ENCODE results near the gene SORCS3.
"Not testable (repeated sequence)": the region's sequence is repeated elsewhere in the genome, so short reads cannot be mapped to it uniquely, and the experiment has no call there.

The SORCS3 gene

GRCh38 chr10:104690959-104691358 is 49.9 kb downstream of the SORCS3 start:
- no peak for DNase-seq (ENCODE audit: low spot score)

GRCh38 chr10:104694074-104694473 is 53.0 kb downstream of the SORCS3 start:
- no peak for DNase-seq (ENCODE audit: low spot score)

GRCh38 chr10:104703262-104703661 is 62.2 kb downstream of the SORCS3 start:
- DNase-seq (ENCODE audit: low spot score): not testable (repeated sequence)

- no peak for DNase-seq (ENCODE audit: low spot score)
Observed at GRCh38 chr10:104706886-104707285, 65.8 kb downstream of the SORCS3 start.

DNA sequence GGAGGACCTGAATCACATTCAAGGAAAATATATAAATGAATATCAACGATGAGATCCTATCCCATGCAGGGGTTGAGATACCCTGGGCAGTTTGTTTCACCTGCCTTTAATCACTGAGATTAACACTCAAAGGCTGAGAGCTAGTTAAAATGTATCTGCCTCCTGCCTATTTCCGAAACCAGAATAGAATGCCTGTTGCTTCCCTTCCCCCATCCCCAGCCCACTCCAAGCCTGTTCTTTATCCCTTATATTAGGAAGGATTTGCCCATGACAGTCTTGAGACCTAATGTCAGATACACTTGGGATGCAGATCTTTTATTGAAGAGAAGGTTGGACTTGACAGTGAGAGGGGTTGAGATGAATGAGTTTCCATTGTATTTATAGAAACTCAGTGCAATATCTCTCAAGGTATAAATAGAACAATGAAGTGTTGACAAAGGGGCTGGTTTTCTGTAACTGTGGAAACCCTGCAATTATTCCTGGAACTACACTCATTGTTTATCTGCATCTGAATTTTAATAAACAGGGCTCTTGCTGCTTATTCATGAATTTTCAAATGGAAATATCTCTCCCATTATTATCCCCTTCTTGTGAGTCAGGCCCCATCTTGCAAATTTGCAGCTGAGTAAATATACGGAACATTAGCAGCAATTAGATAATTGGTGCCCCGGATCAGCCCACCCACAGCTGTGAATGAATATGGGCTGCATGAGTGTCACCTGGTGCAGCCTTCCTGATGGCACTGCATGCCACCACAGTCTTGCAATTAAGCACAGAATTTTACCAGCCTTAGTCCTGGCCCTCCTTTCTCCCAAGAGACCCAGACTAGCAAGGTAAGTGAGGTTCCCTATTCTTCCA is 66.7 kb downstream of the SORCS3 start:
- DNase-seq (ENCODE audit: low spot score): no peak

DNA sequence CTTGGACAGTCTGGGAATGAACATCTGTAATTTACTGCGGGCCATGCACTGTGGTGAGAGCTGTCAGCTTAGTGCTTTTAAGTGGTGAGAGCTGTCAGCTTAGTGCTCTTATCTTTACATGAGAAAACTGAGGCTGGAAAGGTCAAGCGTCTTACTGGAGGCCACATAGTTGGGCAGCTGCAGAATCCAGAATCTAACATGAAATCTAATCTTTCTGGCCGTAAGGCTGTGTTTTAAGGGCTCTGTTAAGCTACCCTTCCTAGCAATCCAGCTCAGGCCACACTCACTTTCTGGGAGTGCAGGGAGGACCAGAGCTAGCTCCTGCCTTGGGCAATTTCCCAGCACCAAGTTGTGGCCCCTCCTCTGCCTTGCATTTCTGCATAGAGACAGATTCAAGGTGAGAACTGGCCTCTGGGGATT is 70.2 kb downstream of the SORCS3 start:
- no peak for DNase-seq (ENCODE audit: low spot score)

- not testable (repeated sequence) for DNase-seq (ENCODE audit: low spot score)
Observed at GRCh38 chr10:104730593-104730992, 89.5 kb downstream of the SORCS3 start.

GRCh38 chr10:104731192-104731591 is 90.1 kb downstream of the SORCS3 start:
- no peak for DNase-seq (ENCODE audit: low spot score)

GRCh38 chr10:104732222-104732621 is 91.1 kb downstream of the SORCS3 start:
- no peak for DNase-seq (ENCODE audit: low spot score)

DNA sequence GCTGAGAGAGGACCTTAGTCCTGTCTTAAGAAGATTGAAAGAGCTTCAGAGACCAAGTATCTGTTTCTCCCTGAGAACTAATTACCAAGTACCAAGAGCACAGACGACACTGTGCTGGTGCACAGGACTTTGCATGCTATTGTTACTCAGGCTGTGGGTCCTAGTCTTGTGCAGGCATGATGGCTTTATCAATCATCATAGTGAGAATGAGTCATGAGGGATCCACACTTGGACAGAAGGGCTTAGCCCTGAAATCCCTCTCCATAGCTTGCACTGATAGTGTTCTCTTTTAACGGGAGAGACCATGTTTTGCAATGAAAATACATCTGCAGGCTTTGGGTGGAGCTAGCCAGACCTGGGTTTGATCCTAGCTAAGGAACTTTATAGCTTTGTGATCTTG is 93.3 kb downstream of the SORCS3 start:
- no peak for DNase-seq (ENCODE audit: low spot score)

- no peak for DNase-seq (ENCODE audit: low spot score)
Observed at GRCh38 chr10:104735036-104735756, 94.1 kb downstream of the SORCS3 start.

DNA sequence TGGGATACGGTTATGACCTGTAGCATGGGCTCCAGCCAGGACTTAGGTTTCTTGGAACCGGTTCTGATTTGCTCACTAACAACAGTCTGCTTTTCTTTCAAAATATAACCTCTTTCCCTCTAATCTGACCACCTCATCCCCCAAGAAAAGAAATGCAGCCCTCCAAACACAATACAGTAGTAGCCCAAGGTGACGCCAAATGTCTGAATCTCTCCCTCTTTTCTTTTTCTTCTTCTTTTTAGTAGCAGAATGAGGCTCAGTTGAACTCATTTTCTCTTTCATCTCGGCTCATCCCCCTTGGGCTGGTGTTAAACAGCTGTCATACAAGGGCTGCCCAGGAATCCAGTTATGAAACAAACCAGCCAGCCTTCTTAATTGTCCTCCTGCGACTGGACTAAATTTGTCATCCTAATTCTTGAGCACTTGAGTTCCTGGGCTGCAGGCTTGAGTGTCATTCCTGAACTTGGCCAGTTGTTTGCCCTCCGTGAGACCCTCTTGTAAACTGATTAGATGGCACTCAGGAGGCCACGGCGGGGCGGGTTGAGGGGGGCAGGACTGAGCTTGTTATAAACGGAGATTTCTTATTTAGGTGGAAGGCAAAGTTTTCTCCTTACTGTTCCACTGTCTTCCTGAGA is 94.8 kb downstream of the SORCS3 start:
- DNase-seq (ENCODE audit: low spot score): no peak

DNA sequence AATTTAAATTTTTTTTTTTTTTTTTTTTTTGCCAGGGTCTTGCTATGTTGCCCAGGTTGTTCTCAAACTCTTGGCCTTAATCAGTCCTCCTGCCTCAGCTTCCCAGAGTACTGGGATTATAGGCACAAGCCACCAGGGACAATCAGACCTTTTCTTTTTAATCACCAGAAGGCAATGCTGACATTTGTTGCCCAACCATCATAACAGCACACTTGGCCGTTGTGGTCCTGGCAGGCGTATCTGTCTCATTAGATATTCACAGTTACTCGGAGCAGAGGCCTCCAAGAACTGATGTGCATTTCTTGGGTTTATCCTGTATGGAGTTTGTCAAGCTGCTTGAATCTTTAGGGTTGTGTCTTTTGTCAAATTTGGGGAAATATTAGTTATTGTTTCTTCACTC is 100.0 kb downstream of the SORCS3 start:
- no peak for DNase-seq (ENCODE audit: low spot score)

GRCh38 chr10:104744052-104744451 is 103.0 kb downstream of the SORCS3 start:
- no peak for DNase-seq (ENCODE audit: low spot score)

DNA sequence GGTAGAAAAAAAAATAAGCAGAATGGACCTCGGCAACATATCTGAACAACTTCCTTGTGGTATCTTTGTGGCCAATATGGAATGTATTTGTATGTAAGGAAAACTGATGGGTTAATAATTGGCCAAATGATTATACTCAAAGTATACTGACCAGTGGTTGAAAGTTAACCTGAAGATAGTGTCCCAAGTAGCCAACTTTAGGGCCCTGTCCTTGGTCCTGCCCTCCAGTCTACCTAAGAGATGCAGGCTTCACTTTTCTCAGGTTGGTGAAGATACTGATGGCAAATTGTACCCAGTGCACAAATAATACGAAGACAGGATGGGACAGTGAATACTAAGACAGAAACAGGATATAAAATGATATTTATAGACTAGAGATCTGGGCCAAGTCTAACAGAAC is 109.2 kb downstream of the SORCS3 start:
- DNase-seq (ENCODE audit: low spot score): no peak

DNA sequence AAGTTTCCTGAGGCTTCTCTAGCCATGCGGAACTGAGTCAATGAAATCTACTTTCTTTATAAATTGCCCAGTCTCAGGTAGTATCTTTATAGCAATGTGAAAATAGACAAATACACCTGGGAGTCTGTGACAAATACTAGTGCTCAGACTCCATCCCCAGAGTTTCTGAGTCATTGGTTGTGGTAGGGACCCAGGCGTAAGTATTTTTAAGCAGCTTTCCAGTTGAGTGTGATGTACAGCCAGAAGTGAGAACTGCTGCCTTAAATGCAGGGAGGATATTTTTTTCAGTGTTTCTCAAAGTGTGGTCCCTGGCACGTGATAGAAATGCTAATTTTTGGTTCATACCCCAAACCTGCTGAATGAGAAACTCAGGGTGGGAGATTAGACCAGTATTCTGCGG is 121.7 kb downstream of the SORCS3 start:
- DNase-seq (ENCODE audit: low spot score): no peak

DNA sequence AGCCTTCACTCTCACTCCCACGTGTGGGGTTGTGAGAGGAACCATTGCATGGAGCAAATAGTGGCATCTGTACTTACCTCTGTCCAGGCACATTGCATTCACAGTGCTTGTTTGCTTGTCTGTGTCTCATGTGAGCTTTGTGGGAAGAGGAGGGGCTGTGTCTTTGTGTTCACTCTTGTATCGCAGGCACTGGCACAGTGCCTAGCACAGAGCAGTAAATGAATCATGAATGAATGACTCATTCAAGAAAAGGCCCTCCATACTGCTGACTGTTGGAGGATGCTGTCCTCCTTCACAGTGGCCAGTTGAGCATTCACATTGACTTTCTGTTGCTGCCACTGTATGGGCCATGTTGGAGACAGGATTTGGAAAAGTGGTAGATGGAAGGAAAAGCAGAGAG is 125.3 kb downstream of the SORCS3 start:
- no peak for DNase-seq (ENCODE audit: low spot score)

- no peak for DNase-seq (ENCODE audit: low spot score)
Observed at GRCh38 chr10:104767282-104767681, 126.2 kb downstream of the SORCS3 start.

GRCh38 chr10:104767745-104768144 is 126.7 kb downstream of the SORCS3 start:
- DNase-seq (ENCODE audit: low spot score): no peak

- DNase-seq (ENCODE audit: low spot score): no peak
Observed at GRCh38 chr10:104773105-104773504, 132.0 kb downstream of the SORCS3 start.

- DNase-seq (ENCODE audit: low spot score): no peak
Observed at GRCh38 chr10:104774234-104774633, 133.1 kb downstream of the SORCS3 start.

GRCh38 chr10:104777086-104777799 is 136.2 kb downstream of the SORCS3 start:
- no peak for DNase-seq (ENCODE audit: low spot score)
